Stimulated activated CD4-positive, alpha-beta T cell treated with anti-CD3 and anti-CD28 coated beads, TNF-alpha, amount 100 ng/mL, for 48 hours (primary cell): ENCODE measurements around the gene ELOVL4.
A peak's percentile ranks its signal among the peaks of the same experiment; 100 is the strongest.

Experiments used
- DNase-seq, 3 donors: peaks; one replicate each; pipeline ENCODE4 v3.0.0-alpha.2; 2020; ENCODE audit warnings: low read depth in 3 of 3

The ELOVL4 gene

DNA sequence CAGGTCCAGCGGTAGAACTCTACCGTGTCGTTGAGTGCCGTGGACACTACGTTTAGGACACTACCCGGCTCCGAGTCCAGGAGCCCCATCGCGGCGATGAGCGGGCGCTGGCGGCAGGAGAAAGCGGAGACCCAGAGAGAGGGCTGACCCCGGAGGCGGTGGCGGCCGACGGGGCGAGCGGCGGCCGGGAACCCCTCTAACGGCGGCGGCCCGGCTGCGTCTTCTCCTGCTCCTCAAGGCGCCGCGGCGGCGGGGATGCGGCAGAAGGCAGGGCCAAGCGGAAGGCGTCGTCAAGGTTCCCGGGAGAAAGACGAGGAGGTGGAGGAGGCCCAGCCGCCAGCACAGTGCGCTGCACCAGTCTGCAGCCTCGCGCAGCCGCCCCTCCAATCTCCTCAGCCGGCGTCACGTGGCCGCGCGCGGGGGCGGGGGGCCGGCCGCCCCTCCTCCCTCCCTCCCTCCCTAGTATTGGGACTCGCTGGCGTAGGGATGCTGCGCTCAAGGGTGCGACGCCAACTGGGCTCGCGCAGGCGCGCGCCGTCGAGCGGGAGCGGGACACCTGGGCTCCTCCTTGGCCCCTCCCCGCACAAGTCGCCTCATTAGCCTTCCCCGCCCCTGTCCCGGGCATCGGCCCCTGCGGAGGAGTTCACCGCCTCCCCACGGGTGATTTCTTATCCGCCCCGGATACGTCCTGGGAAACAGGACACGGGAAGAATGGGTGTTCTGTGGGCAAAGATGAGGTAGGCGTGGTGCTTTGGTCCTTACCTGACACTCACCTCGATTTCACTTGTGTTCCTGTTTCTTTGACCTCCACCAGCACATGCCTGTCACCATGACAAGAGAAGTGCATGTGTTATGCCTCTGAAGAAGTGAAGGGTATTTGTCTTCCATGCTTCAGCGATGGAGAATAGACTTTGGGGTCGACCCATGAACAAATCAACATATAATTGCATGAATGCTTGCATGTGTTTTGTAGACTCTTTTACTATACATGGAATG lies at the start of gene ELOVL4:
Gene ELOVL4 (minus strand): TSS at position 363 of the 996 bp plus-strand sequence. CDS start 274 bp downstream, at position 89.
- DNase-seq: peak; percentile 19 to 44 (median 34)

DNA sequence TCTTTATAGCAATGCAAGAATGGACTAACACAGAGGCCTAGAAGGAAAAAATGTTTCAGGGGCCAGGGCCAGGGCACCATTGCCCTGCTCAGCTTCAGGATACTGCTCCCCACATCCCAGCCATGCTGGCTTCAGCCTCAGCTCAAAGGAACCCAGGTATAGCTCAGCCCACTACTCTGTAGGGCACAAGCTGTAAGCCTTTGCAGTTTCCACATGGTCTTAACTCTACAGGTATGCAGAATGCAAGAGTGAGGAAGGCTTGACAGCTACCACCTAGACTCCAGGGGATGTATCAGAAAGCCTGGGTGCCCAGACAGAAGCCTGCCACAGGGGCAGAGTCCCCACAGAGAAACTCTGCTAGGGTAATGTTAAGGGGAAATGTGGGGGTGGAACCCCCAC lies 46.6 kb upstream of the ELOVL4 start:
- DNase-seq: no peak

DNA sequence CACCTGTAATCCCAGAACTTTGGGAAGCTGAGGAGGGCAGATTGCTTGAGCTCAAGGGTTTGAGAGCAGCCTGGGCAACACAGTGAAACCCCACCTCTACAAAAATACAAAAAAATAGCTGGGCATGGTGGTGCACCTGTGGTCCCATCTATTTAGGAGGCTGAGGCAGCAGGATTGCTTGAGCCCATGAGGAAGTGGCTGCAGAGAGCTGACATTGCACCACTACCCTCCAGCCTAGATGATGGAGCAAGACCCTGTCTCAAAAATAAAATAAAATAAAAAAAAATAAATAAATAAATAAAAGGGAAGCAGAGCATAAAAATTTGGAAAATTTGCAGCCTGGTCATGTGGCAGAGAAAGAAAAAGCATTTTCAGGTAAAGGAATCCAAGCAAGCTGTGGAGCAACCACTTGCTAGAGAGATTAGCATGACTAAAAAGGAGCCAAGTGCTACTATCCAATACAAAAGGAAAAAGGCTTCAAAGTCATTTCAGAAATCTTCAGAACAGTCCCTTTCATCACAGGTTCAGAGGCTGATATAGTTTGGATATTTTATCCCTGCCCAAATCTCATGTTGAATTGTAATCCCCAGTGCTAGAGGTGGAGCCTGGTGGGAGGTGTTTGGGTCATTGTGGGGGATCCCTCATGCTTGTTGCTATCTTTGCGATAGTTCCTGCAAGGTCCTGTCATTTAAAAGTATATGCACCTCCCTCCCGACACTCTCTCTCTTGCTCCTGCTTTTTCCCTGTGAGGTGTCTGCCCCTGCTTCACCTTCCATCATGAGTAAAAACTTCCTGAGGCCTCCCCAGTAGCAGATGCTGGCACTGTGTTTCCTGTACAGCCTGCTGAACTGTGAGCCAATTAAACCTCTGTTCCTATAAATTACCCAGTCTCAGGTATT lies 45.9 kb upstream of the ELOVL4 start:
- no peak for DNase-seq

DNA sequence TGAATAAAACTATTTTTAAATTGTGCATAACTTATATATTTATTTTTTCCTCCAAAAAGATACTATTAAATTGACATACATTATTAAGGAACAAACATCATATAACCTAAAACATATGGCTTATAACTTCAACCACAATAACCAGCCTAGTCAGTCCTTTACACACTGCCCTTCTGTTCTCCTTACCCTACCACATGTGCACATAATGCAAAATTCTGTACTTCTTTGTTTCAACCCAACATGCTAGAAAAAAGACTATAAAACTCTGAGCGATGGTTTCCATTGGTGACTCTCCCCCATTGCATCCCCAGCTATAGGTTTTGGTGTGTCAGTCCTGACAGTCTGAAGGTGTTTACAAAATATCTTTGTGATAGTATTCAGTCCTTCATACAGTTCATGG lies 42.3 kb upstream of the ELOVL4 start:
- DNase-seq: no peak

DNA sequence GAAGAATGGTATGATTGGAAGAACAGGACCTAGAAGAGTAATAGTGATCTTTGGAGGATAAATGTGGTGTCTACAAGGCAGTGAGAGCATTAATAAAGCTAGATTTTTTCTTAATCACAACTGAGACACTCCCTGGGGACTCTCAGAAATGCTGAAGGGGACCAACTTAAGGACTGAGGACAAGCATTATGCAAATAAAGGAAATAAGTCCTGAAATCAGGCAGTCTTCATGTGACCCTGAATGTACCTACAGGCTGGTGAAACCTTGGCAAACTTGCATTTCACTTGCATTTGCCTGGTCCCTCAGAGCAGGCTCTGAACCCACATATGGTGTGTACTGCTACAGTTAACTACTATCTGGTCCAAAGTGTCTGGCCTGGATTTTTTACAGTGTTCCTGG lies 37.8 kb upstream of the ELOVL4 start:
- DNase-seq: no peak

DNA sequence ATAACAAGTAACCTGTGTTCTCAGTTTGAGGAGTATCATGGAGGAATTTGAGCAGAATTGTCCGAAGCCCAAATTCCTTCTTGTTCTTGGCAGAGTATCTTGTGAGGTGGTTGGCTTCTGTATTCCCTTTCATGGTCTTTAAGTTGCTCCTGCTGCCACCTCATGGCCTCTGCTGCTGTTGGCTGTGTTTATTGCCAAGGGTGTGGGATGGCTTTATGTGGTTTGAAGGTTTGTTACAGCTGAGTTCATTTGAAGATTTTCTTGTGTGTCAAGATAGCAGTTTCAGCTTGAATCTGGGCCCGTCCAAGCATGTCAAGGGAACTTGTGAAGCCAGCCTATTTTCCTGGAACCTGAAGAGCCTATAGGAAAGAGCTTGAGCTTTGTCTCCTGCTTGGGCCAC lies 36.9 kb upstream of the ELOVL4 start:
- no peak for DNase-seq

DNA sequence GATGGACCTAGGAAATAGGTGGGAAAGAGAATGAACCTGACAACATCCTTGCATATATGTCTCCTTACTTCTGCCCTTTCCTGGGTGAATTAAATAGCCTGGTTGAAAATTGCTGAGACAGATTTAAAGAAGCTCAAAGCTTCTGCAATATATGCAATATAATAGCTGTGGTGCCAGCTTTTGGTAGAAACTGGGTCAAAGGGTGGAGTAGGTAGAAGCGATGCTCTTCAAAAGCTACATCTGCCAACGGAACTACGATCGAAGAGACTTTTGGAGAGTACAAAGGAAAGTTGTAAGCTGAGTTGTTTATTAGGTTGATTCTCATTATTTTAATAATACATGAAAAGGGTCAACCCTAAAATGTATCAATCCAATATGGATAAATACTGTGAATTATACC lies 34.3 kb upstream of the ELOVL4 start:
- no peak for DNase-seq

DNA sequence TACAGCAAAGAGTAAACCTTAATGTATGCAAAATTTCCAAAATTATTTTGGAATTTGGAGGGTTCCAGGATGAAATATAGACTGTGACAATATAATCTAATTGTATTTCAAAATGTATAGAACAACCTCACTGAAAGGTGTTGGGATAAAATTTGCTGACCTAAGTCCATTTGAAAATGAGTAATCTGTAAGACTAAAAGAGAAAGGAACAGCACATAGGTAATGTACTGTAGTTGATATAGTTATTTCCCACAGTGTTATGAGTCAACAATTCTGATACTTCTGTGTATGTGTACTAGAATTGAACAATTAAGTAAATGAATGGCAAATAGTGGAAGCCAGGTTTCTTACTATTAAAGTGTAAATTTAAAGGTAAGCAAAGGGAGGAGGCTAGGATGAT lies 23.8 kb upstream of the ELOVL4 start:
- DNase-seq: no peak

DNA sequence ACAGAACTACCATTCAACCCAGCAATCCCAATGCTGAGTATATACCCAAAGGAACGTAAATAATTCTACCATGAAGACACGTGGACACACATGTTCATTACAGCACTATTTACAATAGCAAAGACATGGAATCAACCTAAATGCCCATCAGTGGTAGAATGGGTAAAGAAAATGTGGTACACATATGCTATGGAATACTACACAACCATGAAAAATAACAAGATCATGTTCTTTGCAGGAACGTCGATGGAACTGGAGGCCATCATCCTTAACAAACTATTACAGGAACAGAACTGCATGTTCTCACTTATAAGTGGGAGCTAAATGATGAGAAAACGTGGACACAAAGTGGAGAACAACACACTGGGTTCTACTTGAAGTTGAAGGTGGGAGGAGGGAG lies 22.4 kb upstream of the ELOVL4 start:
- no peak for DNase-seq

DNA sequence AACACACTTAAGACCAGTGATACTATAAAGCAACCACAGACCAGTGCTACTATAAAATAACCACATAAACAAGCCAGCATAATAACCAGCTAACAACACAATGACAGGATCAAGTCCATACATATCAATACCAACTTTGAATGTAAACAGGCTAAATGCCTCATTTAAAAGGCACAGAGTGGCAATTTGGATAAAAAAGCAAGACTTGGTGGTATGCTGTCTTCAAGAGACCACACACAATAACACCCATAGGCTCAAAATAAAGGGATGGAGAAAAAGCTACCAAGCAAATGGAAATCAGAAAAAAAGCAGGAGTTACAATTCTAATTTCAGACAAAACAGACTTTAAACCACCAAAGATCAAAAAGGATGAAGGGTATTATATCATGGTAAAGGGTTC lies 19.8 kb upstream of the ELOVL4 start:
- no peak for DNase-seq

DNA sequence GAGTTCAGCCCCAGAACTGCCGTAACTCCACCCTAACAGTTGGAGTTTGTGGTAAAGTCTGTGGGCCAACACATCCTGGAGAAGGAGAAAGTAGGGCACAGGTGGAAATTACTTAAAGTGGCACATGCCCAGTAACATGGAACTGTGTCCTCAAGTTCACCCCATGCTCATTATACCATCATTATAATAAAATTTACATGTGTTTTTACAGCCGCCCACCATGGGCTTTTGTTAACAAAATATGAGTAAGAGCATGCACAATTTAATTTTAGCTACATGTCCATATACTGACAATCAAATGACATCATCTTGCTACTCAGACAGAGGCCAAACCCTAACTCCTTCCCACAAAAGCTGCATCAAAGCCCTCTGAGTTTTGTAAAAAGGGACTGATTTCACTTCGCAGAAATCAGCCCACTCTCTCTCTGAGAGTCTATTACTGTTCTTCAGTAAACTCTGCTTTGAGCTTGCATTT lies 17.3 kb upstream of the ELOVL4 start:
- DNase-seq: no peak

DNA sequence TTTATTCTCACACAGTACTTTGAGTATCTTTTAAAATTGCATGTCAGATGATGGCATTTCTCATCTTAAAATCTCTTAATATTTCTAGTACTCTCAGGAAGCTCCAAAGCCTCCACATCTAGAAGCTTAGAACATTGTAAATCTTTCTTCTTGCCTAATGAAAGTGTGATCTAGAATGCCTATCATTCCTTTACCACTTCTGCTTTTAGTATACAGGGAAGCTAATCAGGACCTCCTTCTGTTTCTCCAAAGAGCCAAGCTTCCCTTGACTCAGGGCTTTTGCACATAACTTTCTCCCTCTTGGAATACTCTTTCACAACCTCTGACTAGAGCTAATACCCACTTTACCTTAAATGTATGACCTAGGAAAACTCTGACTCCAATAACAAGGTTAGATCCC lies 7.5 kb upstream of the ELOVL4 start:
- no peak for DNase-seq

DNA sequence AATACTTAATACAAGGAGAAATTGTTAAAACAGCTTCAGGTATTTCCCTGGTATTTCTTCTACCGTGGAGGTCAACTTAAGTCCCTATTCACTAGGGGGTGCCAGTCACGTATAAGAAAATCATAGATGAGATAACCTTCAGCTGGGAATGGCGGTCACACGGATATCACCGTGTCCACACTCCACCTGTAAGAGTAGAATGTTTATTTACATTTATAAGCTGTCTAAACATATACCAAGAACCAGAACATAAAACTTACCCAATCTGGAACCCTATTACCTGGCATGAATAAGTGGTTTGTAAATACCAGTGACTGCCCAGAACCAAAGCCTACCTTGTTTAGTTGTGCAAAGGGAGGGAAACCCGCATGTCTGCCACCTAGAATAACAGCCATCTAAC lies 1.9 kb upstream of the ELOVL4 start:
- DNase-seq: peak in 2 of 3 donors; percentile 10 to 40

DNA sequence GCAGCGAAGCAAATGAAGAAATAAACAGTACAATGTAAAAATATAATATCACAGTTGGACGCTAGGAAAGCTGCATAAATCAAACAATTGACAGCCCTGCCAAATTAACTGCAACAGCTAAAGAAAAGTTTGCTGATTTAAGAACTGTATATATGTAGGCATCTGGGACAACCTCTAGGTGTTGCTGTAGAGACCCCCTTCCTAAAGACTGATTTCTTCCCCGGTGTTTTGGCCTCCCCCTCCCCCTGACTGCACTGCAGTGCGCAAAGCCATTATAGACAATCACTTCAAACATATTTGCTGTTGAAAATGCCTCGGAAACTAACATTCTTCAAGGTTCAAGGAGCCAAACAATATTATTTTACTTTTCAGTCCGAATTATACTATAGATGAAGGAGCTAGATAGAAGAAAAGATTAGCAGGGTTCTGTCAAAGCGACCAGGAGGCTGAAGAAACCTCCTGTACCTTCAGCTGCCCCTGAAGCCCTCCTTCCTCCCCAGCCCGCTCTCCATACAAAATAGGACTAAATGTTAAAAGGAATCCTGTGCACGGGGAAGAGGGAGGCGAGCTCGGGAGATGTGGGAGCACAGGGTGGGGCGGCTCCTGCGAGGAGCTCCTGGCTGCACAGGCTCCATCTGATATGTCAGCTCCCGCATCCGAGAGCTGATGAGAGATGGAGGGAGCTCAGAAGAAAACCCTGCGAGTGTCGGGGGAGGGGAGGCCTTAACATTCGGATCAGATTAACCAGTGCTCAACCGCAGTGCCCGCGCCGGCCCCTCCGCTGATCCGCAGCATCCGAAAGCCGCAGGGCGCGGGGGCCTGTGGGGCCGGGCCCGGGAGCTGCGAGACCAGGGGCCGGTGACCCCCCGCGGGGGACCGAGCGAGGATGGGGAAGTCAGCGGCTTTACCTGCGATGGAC lies 822 bp downstream of the ELOVL4 start:
- peak in 1 of 3 donors; percentile 14 for DNase-seq

DNA sequence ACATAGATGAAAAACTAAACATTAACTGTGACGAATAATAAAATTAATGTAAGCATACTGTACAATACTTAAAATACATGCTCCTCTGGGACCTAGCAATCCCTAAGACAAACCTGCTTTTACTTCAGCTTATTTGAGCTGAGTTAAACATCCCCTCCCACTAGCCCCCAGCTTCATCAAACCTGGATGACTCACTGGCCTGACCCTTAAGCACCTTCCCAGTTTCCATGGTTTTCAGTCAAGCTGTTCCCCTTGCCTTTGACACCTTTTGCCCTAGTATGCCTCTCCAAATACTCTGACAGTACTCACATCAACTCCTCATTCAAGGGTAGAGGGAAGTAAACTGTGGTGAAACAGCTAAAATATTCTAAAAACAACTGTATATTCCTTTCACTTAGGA lies 4.2 kb downstream of the ELOVL4 start:
- no peak for DNase-seq

DNA sequence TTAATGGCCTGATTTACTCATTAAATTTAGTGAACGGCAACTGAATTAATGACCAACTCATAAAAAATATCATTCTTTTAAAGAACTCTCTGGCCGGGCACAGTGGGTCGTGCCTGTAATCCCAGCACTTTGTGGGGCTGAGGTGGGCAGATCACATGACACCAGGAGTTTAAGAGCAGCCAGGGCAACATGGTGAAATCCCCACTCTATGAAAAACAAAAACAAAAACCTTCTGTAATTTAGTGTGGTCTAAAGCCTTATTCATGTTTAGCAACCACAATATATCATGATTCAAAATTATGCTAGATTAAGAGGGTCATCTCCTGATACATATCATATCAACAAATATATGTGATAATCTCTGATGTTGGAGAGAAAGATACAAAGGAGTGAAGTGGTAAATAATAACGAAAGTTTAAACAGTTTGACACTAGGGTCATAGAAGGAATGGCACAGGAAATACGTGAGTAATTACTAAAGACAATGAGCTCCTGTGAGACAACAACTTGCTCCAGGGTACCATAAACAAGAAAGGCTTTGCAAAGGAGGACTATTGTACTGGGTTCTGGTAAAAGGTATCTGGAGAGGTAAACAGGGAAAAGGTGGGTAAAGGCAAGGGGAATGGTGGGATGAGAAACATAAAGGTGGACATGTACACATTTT lies 5.7 kb downstream of the ELOVL4 start:
- no peak for DNase-seq

DNA sequence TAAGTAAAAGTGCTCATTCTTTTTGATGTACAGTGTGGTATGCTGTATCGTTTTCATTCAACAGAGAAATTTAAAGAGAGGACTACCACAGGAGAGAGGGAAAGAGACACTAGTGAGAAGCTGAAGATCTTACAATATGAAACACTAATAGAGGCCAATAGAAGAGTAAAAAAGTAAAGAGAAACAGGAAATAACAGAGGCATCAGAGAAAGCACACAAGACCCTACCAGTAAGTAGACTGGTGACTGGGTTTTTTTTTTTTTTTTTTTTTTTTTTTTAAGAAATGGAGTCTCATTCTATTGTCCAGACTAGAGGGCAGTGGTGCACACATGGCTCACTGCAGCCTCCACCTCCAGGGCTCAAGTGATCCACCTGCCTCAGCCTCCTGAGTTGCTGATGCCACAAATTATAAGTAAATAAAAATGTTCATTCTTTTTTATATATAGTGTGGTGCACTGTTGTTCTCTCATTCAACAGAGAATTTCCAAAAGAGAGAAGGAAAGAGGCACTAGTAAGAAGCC lies 18.8 kb downstream of the ELOVL4 start:
- no peak for DNase-seq

DNA sequence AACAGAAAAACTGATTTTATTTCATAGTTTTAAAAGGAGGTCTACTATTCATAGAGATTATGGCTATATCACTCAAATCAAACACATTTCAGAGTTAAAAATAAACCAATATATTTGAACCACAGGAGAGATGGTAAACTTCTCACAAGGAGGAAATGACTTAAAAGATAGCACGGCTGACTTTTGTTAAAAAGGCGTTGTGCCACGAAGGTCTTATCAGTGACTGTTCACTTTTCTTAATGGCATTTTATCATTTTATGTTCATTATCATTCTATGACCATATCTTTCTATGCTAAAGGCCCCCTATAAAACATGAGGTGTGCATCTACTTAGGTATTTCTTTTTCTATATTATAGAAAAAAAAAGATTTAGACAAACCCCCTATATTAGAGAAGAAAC lies 19.6 kb downstream of the ELOVL4 start:
- no peak for DNase-seq

DNA sequence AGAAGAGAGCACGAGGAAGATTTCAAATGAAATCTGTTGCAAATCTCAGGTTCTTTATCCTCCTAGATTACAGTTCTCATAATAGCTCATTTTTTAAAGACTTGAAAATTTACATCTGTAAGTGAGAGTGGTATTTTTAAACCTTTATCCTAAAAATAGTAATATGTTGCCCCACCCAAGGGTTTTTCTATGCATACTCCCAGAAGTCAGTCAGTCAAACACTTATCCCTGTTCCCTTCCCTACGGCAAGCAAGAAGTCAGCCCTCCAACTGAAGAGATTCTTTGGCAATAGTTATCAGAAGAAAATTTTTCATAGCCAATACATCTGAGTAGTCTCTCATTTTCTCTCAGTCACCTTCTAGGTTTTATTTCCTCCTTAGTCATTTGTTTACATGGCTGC lies 24.1 kb downstream of the ELOVL4 start:
- no peak for DNase-seq

DNA sequence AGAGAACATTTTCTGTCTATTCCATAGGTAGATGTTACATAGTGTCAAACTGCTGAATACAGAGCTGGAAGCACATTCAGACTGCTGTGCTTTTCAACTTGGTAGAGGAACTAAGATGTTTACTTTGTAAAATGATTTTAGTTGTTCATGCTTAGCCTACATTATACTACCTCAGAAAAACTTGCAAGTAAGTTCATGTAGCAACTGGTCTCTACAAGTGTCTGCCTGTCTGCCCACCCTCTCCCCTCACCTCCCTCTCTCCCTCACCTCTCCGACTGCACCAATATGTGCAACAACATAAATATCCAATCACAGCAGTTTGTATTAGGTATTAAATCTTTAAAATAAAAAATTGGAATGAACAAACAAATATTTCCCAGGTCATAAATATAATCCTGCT lies 25.3 kb downstream of the ELOVL4 start:
- DNase-seq: no peak

DNA sequence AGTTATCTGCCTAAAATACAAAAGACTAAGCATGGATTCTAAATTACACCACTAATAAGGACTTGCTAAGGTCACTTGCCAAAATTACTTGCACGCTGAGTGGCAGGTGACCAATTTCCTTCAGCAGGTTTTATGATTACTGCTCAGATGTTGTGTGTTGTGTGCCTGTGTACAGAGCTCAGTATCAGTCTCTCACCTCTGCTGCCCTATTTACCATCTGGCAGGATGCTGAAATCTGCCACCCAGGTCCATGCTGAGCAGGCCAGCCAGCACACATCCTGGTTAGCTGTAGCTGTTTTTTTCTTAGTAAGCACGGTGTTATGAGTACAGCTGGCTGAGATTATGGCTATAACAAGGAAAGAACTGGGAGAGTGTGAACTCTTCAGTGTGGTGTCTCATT lies 34.0 kb downstream of the ELOVL4 start:
- DNase-seq: no peak
